OCI-LY3 (cell line): ENCODE measurements around the gene STARD13.

Source experiments
- EZH2phosphoT487 ChIP-seq: fragments of 200-600 bp; shearing (Covaris generic); IDR thresholded peaks from 2 replicates; pipeline ENCODE4 v1.6.1; 2018; ENCODE audit warnings: antibody characterized with exemption, mixed run types, low read depth
- TF ChIP-seq, protein P1 (sequence below): fragments of 200-600, 300-600 bp; sonication (generic); IDR thresholded peaks from 2 replicates; pipeline ENCODE4 v1.5.1; 2014; ENCODE audit warnings: antibody characterized with exemption, low read length, low read depth

DNA sequence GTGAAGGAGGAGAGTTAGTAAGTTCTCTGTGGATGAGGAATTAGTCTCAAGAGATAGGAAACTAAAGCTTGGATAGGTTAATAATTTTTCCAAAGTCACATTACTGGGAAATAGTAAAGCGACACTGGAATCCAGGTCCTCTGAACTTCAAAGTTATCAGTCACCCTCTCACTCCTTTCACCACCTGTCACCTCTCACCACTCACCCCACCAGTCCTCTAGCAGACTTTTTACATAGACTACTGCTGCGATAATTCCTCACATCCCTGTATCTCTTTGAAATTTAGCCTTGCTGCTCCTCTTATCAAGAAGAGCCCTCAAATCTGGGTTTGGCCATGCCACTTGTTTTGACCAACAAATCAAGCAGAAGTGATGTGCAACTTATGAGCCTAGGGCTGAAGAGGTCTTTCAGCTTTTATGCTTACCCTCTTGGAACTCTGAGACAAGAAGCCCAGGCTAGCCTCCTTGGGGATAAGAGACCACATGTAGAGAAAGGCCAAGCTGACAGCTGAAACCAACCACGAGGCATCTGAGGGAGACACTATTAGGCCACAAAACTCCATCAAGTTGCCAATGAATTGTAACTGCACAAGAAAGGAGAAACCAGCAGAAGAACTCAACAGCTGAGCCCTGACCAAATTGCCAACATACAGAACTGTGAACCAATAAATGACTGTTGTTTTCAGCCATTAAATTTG, 41.2 kb downstream of the STARD13 start:
- TF ChIP-seq, protein P1, sequence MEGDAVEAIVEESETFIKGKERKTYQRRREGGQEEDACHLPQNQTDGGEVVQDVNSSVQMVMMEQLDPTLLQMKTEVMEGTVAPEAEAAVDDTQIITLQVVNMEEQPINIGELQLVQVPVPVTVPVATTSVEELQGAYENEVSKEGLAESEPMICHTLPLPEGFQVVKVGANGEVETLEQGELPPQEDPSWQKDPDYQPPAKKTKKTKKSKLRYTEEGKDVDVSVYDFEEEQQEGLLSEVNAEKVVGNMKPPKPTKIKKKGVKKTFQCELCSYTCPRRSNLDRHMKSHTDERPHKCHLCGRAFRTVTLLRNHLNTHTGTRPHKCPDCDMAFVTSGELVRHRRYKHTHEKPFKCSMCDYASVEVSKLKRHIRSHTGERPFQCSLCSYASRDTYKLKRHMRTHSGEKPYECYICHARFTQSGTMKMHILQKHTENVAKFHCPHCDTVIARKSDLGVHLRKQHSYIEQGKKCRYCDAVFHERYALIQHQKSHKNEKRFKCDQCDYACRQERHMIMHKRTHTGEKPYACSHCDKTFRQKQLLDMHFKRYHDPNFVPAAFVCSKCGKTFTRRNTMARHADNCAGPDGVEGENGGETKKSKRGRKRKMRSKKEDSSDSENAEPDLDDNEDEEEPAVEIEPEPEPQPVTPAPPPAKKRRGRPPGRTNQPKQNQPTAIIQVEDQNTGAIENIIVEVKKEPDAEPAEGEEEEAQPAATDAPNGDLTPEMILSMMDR = no peak
- no peak for TF ChIP-seq EZH2phosphoT487
